Raji (cell line): ENCODE measurements around the gene KCNK18.

Experiments
- POLR2A ChIP-seq: IDR thresholded peaks from 2 replicates; pipeline ENCODE4 v1.6.1; 2011; ENCODE audit warnings: low read depth, low read length, control low read depth; ENCODE audit not compliant: insufficient read depth

KCNK18 gene

DNA sequence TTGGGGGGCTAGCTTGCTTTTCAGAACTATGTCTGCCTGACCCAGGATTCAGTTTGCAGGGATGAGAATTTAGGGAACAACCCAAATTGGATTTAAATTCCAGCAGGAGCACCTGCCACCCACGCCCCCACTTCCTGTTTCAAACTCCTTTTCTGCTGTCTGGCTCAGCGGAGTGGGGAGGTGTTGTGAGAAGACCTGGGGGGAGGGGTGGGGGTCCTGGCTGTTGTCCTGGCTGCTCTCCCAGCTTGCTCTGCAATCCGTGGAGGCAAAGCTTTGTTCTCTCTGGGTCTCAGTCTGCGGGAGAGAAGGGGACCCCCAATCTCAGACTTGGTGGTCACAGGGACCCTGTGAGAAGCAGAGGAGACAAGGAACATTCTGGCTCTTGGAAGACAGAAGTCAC is 799 bp downstream of the KCNK18 start:
- TF ChIP-seq POLR2A: no peak

- no peak for TF ChIP-seq POLR2A
These were observed 4.5 kb downstream of the KCNK18 start for GRCh38 chr10:117201826-117202225.

- TF ChIP-seq POLR2A: no peak
These were observed 7.0 kb downstream of the KCNK18 start for GRCh38 chr10:117204316-117204715.

DNA sequence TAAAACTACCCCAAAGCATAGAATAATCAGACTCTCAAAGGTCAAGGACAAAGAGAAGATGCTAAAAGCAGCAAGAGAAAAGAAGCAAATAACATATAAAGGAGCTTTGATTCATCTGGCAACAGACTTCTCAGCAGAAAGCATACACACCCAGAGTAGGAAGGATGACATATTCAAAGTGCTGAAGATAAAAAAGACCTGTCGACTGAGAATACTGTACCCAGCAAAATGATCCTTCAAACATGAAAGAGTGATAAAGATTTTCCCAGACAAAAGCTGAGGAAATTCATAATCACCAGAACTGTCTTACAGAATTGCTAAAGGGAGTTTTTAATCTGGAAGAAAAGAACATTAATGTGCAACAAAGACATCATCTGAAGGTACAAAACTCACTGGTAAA is 14.9 kb downstream of the KCNK18 start:
- TF ChIP-seq POLR2A: no peak

- no peak for TF ChIP-seq POLR2A
These were observed 17.1 kb downstream of the KCNK18 start for GRCh38 chr10:117214401-117214800.

- no peak for TF ChIP-seq POLR2A
These were observed 17.8 kb downstream of the KCNK18 start for GRCh38 chr10:117215079-117215478.

GRCh38 chr10:117216028-117216427 is 18.7 kb downstream of the KCNK18 start:
- TF ChIP-seq POLR2A: no peak

- no peak for TF ChIP-seq POLR2A
These were observed 19.4 kb downstream of the KCNK18 start for GRCh38 chr10:117216611-117217195.

- TF ChIP-seq POLR2A: no peak
These were observed 20.0 kb downstream of the KCNK18 start for GRCh38 chr10:117217196-117217761.

DNA sequence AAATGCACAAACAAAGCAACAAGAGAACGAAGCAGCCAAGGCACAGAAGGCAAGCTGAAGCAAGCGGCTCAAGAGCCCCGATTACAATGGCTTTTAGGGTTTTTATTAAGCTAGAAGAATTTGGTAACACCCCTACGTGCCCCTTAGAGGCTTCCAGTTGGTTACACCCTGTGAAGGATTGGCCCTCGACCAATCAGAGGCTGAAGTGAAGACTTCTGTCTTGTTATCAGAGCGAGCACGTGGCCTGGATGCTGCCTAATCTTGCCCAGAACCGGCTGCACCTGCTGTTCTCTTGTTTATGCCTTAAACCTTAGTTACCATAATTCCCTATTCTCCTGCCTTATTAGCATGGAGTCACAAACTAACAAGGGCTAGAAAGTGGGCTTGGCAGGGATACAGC is 21.4 kb downstream of the KCNK18 start:
- no peak for TF ChIP-seq POLR2A

- TF ChIP-seq POLR2A: no peak
These were observed 23.9 kb downstream of the KCNK18 start for GRCh38 chr10:117221156-117221711.

- TF ChIP-seq POLR2A: no peak
These were observed 25.3 kb downstream of the KCNK18 start for GRCh38 chr10:117222552-117222951.

GRCh38 chr10:117222976-117223692 is 25.8 kb downstream of the KCNK18 start:
- TF ChIP-seq POLR2A: no peak

- TF ChIP-seq POLR2A: no peak
These were observed 26.6 kb downstream of the KCNK18 start for GRCh38 chr10:117223693-117224430.

DNA sequence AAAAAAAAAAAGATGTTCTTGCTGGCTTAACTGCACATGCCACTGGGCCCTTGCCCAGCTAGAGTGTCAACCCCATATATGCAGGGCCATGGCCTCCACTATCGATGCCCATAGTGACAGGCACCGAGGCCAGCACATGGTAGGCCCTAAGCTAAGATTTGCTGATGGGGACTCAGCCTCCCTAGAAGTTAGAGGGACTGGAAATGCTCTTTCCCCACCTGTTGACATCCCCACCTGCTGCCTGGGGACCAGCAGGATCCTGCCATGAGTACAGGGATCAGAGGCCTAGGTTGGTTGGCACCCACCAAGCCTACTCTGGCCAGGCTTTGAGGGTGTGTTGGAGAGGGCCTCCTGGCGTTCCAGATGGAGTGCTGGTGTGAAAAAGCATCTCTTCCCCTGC is 27.6 kb downstream of the KCNK18 start:
- TF ChIP-seq POLR2A: no peak
